GM12878 (cell line): Measurements from ENCODE around the gene CACNA1S. TPM values are rescaled to one million over a fixed set of nuclear protein-coding genes. Genes with fewer than 3 reads are reported as not detected.

Experiments used
- ATAC-seq: fragments of 200-7000 bp; cut with Tn5 transposase; 3 replicates; pipeline ENCODE4 v1.9.1; 2020; ENCODE audit warnings: mild to moderate bottlenecking, moderate library complexity
- BruUV-seq: library from RNA; stranded (reverse); fragments of 400-500 nt; replicated peaks from 2 replicates; lab custom pipeline; 2021; lab: Mats Ljungman, UMichigan
- CTCF ChIA-PET: fragments of 300-600 bp; sonication (Branson Sonifier 250); formaldehyde crosslinking; extraction: SDS; loops from one replicate; lab custom pipeline; 2021; ENCODE audit warnings: inconsistent platforms; lab: Yijun Ruan, JAX
- POLR2A ChIA-PET: fragments of 350-600 bp; formaldehyde crosslinking; extraction: SDS; loops from one replicate; lab custom pipeline; 2021; ENCODE audit warnings: inconsistent platforms; lab: Charles Lee
- RAD21 ChIA-PET: fragments of 300-600 bp; sonication (Branson Sonifier 250); formaldehyde crosslinking; loops from one replicate; lab custom pipeline; 2023; ENCODE audit warnings: antibody characterized with exemption; ENCODE audit not compliant: unreplicated experiment; lab: Charles Lee
- SMC1A ChIA-PET: fragments of 300-600 bp; sonication (Branson Sonifier 250); formaldehyde crosslinking; loops from one replicate; lab custom pipeline; 2023; ENCODE audit not compliant: unreplicated experiment, uncharacterized antibody; lab: Charles Lee
- DNase-seq: peaks from one replicate; pipeline ENCODE4 v3.0.0-alpha.2; 2011; ENCODE audit warnings: low read depth, low spot score
- FAIRE-seq: peaks from 3 replicates; lab custom pipeline; 2011; peaks lifted over from hg19 to GRCh38; lab: Jason Lieb, UNC
- H2AFZ ChIP-seq: 2 replicates; pipeline ENCODE4 v1.6.0; 2011; ENCODE audit warnings: low read depth, low read length, control low read depth; ENCODE audit not compliant: control insufficient read depth
- H3K27ac ChIP-seq: 2 replicates; pipeline ENCODE4 v1.5.1; 2011; ENCODE audit warnings: control low read depth; ENCODE audit not compliant: control insufficient read depth, insufficient read depth
- H3K27me3 ChIP-seq, 2 experiments: replicated peaks in 1 of 2; 2 replicates each; pipeline versions ENCODE4 v1.6.0 to v1.6.1; 2011; ENCODE audit warnings: low read length in 1 of 2; ENCODE audit not compliant: control insufficient read depth in 2 of 2, insufficient read depth in 2 of 2
- H3K36me3 ChIP-seq, 2 experiments: 2 replicates each; pipeline ENCODE4 v1.5.1; 2011; ENCODE audit warnings: low read length in 1 of 2; ENCODE audit not compliant: control insufficient read depth in 2 of 2, insufficient read depth in 2 of 2
- H3K4me1 ChIP-seq: 2 replicates; pipeline ENCODE4 v1.6.1; 2011; ENCODE audit warnings: mild to moderate bottlenecking, low read length, moderate library complexity, mixed read lengths; ENCODE audit not compliant: control insufficient read depth, insufficient read depth
- H3K4me2 ChIP-seq: 2 replicates; pipeline ENCODE4 v1.6.0; 2011; ENCODE audit warnings: control low read depth; ENCODE audit not compliant: control insufficient read depth, insufficient read depth
- H3K4me3 ChIP-seq: fragments of 200-600 bp; sonication (generic); 2 replicates; pipeline ENCODE4 v1.5.1; 2016
- H3K79me2 ChIP-seq: 2 replicates; pipeline ENCODE4 v1.6.0; 2011; ENCODE audit warnings: low read length; ENCODE audit not compliant: control insufficient read depth, insufficient read depth
- H3K9ac ChIP-seq: 2 replicates; pipeline ENCODE4 v1.8.0; 2011; ENCODE audit warnings: low read length, control low read depth, mixed read lengths; ENCODE audit not compliant: control insufficient read depth, insufficient read depth
- H3K9me3 ChIP-seq: replicated peaks from 3 replicates; pipeline ENCODE4 v1.5.1; 2011; ENCODE audit warnings: mild to moderate bottlenecking, low read length; ENCODE audit not compliant: control insufficient read depth, insufficient read depth
- H4K20me1 ChIP-seq: 2 replicates; pipeline ENCODE4 v1.6.0; 2011; ENCODE audit not compliant: control insufficient read depth, insufficient read depth
- BMI1 ChIP-seq: fragments of 450-650 bp; IDR thresholded peaks from 2 replicates; pipeline ENCODE4 v1.6.1; 2016; ENCODE audit warnings: mild to moderate bottlenecking, moderate library complexity, borderline replicate concordance
- SUZ12 ChIP-seq: fragments of 200-600 bp; sonication (generic); IDR thresholded peaks from one replicate; pipeline ENCODE4 v1.6.1; 2018; ENCODE audit warnings: antibody characterized with exemption, mild to moderate bottlenecking; ENCODE audit not compliant: unreplicated experiment
- WGBS: methylation state at CpG from one replicate; pipeline ENCODE4 v1.1.6; 2016; ENCODE audit warnings: low lambda C conversion rate; ENCODE audit not compliant: insufficient replicate concordance, insufficient coverage; ENCODE audit errors: missing lambda C conversion rate; 5-methylcytosine and 5-hydroxymethylcytosine counted together
- in situ Hi-C: fragments of 300-500 bp; cut with MboI; formaldehyde crosslinking; loops from 9 replicates; pipeline ENCODE4 v1.14.3; 2018; ENCODE audit warnings: mixed read lengths
- intact Hi-C: fragments of 100-400 bp; cut with micrococcal nuclease; formaldehyde crosslinking; loops from one replicate; pipeline ENCODE4 v1.14.2; 2022; ENCODE audit not compliant: unreplicated experiment
- polyA plus RNA-seq, 11 experiments: library from polyadenylated mRNA; depleted of rRNA in 4 of 11; unstranded in 6 of 11; stranded (reverse) in 5 of 11; fragments of >200 nt; fragmentation: Nextera tagmentation in 4 of 11; fragmentation: Illumina TruSeq in 1 of 11; extraction: Ambion mirVana in 4 of 11; extraction: Trizol in 1 of 11; gene quantifications; 1 replicate in 1 of 11; 2 replicates in 10 of 11; pipeline versions ENCODE4 v1.2.1 to v1.2.3, GENCODE V29; 2011 to 2016; ENCODE audit warnings: inconsistent platforms in 2 of 11, missing spikeins in 2 of 11, low read depth in 1 of 11
- total RNA-seq, 4 experiments: library from RNA; depleted of rRNA in 3 of 4; stranded (reverse); fragments of >200 nt in 3 of 4; fragmentation: Illumina TruSeq in 1 of 4; extraction: Trizol in 1 of 4; gene quantifications; 2 replicates each; pipeline versions ENCODE4 v1.2.1 to v1.2.3, GENCODE V29; 2013 to 2021
- TF ChIP-seq, protein P1 (sequence below): fragments of 450-650 bp; IDR thresholded peaks from 2 replicates; pipeline ENCODE4 v1.6.1; 2017; ENCODE audit warnings: mild to moderate bottlenecking, moderate library complexity
- TF ChIP-seq, protein P2 (sequence below): fragments of 450-650 bp; IDR thresholded peaks from 2 replicates; pipeline ENCODE4 v1.6.1; 2017; ENCODE audit warnings: low read depth, mild to moderate bottlenecking, moderate library complexity
- TF ChIP-seq, protein P3 (sequence below): fragments of 450-650 bp; IDR thresholded peaks from 2 replicates; pipeline ENCODE4 v1.6.1; 2017; ENCODE audit warnings: antibody characterized with exemption, mild to moderate bottlenecking, moderate library complexity

Gene CACNA1S
- total and polyA plus RNA-seq, 10 of the 15 experiments (the other 5 are each of a cell fraction or from before 2014, with no cell fraction given): under 0.01 to 0.04 (median 0.02) TPM; not detected in 6

DNA sequence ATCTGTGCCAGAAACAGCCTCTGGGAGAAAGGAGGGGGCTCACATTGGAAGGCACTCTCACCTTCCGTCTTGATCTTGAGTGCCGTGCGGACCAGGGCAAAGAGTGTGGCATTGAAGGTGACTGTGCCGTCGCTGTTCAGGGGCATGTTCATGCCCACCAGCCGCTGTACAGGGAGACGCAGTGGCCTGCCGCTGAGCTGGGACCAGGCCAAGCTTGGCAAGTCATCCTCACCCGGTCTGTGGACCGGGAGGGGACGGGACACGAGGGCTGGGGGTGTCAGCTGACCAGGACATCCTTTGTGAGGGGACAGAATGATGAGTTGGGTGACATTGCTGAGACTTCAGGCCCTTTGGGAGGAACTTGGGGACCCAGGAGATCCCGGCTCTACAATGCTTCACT lies 63.7 kb downstream of the CACNA1S start:
- no peak for ATAC-seq
- H3K27ac ChIP-seq: no peak overlapping the region
- no peak overlapping the region for H3K4me3 ChIP-seq
- TF ChIP-seq, protein P1, sequence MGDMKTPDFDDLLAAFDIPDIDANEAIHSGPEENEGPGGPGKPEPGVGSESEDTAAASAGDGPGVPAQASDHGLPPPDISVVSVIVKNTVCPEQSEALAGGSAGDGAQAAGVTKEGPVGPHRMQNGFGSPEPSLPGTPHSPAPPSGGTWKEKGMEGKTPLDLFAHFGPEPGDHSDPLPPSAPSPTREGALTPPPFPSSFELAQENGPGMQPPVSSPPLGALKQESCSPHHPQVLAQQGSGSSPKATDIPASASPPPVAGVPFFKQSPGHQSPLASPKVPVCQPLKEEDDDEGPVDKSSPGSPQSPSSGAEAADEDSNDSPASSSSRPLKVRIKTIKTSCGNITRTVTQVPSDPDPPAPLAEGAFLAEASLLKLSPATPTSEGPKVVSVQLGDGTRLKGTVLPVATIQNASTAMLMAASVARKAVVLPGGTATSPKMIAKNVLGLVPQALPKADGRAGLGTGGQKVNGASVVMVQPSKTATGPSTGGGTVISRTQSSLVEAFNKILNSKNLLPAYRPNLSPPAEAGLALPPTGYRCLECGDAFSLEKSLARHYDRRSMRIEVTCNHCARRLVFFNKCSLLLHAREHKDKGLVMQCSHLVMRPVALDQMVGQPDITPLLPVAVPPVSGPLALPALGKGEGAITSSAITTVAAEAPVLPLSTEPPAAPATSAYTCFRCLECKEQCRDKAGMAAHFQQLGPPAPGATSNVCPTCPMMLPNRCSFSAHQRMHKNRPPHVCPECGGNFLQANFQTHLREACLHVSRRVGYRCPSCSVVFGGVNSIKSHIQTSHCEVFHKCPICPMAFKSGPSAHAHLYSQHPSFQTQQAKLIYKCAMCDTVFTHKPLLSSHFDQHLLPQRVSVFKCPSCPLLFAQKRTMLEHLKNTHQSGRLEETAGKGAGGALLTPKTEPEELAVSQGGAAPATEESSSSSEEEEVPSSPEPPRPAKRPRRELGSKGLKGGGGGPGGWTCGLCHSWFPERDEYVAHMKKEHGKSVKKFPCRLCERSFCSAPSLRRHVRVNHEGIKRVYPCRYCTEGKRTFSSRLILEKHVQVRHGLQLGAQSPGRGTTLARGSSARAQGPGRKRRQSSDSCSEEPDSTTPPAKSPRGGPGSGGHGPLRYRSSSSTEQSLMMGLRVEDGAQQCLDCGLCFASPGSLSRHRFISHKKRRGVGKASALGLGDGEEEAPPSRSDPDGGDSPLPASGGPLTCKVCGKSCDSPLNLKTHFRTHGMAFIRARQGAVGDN: no peak
- TF ChIP-seq, protein P2, sequence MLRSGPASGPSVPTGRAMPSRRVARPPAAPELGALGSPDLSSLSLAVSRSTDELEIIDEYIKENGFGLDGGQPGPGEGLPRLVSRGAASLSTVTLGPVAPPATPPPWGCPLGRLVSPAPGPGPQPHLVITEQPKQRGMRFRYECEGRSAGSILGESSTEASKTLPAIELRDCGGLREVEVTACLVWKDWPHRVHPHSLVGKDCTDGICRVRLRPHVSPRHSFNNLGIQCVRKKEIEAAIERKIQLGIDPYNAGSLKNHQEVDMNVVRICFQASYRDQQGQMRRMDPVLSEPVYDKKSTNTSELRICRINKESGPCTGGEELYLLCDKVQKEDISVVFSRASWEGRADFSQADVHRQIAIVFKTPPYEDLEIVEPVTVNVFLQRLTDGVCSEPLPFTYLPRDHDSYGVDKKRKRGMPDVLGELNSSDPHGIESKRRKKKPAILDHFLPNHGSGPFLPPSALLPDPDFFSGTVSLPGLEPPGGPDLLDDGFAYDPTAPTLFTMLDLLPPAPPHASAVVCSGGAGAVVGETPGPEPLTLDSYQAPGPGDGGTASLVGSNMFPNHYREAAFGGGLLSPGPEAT: no peak
- TF ChIP-seq, protein P3, sequence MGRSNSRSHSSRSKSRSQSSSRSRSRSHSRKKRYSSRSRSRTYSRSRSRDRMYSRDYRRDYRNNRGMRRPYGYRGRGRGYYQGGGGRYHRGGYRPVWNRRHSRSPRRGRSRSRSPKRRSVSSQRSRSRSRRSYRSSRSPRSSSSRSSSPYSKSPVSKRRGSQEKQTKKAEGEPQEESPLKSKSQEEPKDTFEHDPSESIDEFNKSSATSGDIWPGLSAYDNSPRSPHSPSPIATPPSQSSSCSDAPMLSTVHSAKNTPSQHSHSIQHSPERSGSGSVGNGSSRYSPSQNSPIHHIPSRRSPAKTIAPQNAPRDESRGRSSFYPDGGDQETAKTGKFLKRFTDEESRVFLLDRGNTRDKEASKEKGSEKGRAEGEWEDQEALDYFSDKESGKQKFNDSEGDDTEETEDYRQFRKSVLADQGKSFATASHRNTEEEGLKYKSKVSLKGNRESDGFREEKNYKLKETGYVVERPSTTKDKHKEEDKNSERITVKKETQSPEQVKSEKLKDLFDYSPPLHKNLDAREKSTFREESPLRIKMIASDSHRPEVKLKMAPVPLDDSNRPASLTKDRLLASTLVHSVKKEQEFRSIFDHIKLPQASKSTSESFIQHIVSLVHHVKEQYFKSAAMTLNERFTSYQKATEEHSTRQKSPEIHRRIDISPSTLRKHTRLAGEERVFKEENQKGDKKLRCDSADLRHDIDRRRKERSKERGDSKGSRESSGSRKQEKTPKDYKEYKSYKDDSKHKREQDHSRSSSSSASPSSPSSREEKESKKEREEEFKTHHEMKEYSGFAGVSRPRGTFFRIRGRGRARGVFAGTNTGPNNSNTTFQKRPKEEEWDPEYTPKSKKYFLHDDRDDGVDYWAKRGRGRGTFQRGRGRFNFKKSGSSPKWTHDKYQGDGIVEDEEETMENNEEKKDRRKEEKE: no peak
- TF ChIP-seq BMI1: no peak
- no peak for TF ChIP-seq SUZ12
- H3K27me3 ChIP-seq: peaks cover 5 to 7% of the 10 kb centered on the region in 2 experiments; a peak in 3 of 4 replicates
- H3K4me2 ChIP-seq: no peak overlapping the region
- WGBS: 43% methylated on average over 13 of the region's 13 CpGs
- no TSS peak for BruUV-seq
- no peaks in the 10 kb centered on the region for H3K4me1 ChIP-seq
- CTCF ChIA-PET: interaction anchor here (0.6 to 18.1 kb wide), 6 partner anchors 26 to 1023 kb away, joined by 3 to 250 read pairs (median 8); partner anchors contain the start of gene KIF21B
- RAD21 ChIA-PET: interaction anchor here (1.0 to 3.6 kb wide), 4 partner anchors 28 to 152 kb away, joined by 3 to 19 read pairs (median 4); no protein-coding TSS in a partner anchor
- H3K9ac ChIP-seq: no peak overlapping the region
- POLR2A ChIA-PET: no interaction called here
- no peak for FAIRE-seq
- intact Hi-C loops (loop anchor here (10.0 kb wide), 1 partner anchor 234 kb away; no protein-coding TSS in a partner anchor), in situ Hi-C loops (no loop called here)
- DNase-seq: no peak
- SMC1A ChIA-PET: interaction anchor here (2.9 to 4.7 kb wide), 2 partner anchors 69 to 77 kb away, joined by 10 to 24 read pairs; no protein-coding TSS in a partner anchor
- H3K9me3 ChIP-seq: no peaks in the 10 kb centered on the region
- H3K79me2 ChIP-seq: no peaks in the 10 kb centered on the region
- no peaks in the 10 kb centered on the region for H4K20me1 ChIP-seq
- no peak overlapping the region for H2AFZ ChIP-seq
- no peaks in the 10 kb centered on the region for H3K36me3 ChIP-seq
